C4-2B (cell line): ENCODE results near the gene TUBB4A.

Source experiments
- CTCF ChIP-seq: fragments of 450-650 bp; conservative IDR thresholded peaks from 2 replicates; pipeline ENCODE4 v1.5.1; 2017; ENCODE audit warnings: mild to moderate bottlenecking
- ZFX ChIP-seq: fragments of 450-650 bp; IDR thresholded peaks from 2 replicates; pipeline ENCODE4 v1.6.1; 2017

- TF ChIP-seq CTCF (no peak), ZFX (no peak)
Observed at GRCh38 chr19:6482343-6482686, 19.8 kb downstream of the TUBB4A start.
